Retinal pigment epithelial cell (primary cell): ENCODE measurements around the gene SLC4A4.

Experiments used
- DNase-seq: peaks from one replicate; pipeline ENCODE4 v3.0.0-alpha.2; 2010; ENCODE audit warnings: low read depth
- H3K4me3 ChIP-seq: 2 replicates; pipeline ENCODE4 v1.5.1; 2011; ENCODE audit warnings: mild to moderate bottlenecking, low read length, control low read depth, moderate library complexity
- TF ChIP-seq, protein P1 (sequence below): conservative IDR thresholded peaks from 2 replicates; pipeline ENCODE4 v1.5.1; 2011; ENCODE audit warnings: low read depth, low read length, control low read depth, inconsistent platforms

The SLC4A4 gene

DNA sequence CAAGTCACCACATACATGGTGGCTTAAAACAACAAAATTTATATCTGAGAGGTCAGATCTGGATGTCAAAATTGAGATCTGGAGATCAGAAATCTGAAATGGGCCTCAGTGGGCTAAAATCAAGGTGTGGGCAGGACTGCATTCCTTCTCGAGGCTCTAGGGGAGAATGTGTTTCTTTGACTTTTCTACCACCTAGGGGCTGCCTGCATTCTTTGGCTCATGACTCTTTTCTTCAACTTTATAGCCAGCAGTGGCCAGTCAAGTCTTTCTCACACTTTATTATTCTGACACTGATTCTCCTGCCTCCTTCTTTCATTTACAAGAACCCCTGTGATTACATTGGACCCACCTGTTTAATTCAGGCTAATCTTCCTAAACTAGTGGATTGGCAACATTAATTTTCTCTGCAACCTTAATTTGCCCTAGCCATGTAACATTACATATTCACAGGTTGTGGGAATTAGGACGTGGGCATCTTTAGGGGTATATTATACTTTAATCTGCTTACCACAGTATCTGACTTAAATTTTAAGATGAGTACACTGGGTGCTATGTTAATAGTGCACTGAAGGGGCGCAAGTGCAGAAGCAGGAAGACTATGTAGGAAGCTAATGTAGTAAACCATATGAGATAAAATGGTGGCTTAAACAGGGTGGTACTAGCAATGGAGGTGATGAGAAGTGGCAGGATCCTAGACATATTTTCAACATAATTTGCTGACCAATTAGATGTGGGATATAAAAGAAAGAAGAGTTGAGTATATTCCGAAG, 188.0 kb downstream of the SLC4A4 start:
- no peak overlapping the region for H3K4me3 ChIP-seq
- no peak for DNase-seq
- TF ChIP-seq, protein P1, sequence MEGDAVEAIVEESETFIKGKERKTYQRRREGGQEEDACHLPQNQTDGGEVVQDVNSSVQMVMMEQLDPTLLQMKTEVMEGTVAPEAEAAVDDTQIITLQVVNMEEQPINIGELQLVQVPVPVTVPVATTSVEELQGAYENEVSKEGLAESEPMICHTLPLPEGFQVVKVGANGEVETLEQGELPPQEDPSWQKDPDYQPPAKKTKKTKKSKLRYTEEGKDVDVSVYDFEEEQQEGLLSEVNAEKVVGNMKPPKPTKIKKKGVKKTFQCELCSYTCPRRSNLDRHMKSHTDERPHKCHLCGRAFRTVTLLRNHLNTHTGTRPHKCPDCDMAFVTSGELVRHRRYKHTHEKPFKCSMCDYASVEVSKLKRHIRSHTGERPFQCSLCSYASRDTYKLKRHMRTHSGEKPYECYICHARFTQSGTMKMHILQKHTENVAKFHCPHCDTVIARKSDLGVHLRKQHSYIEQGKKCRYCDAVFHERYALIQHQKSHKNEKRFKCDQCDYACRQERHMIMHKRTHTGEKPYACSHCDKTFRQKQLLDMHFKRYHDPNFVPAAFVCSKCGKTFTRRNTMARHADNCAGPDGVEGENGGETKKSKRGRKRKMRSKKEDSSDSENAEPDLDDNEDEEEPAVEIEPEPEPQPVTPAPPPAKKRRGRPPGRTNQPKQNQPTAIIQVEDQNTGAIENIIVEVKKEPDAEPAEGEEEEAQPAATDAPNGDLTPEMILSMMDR = peak; percentile 43

DNA sequence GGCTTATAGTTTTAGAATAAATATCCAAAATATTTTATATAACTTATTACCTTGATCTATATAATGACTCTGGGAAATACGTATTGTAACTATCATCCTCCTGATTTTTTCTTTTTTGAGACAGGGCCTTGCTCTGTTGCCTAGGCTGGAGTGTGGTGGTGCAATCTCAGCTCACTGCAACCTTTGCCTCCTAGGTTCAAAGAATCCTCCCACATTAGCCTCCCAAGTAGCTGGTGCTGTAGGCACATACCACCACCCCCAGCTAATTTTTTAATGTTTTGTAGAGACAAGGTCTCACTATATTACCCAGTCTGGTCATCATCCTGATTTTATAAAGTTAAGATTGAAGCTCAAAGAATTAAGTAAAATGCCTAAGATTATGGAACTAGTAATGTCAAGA, 193.6 kb downstream of the SLC4A4 start:
- DNase-seq = no peak
- H3K4me3 ChIP-seq = no peak overlapping the region
- TF ChIP-seq, protein P1 = no peak

DNA sequence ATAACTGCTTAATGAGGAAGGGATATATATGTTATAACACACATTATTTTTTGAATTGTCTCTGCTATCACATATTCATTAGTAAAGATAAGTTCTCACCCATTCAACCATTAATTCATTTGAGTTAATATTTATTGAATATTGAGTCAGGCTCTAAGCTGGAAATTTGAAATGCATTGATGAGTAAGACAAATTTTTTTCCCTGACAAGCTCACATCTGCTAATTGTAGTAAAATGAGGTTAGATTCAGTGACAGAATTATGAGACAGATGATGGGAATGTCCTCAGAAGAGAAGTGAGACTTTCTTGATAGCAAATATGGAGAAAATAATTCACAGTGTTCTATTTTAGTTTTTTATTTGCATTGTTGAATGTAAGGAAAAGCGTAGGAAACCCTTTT, 194.3 kb downstream of the SLC4A4 start:
- H3K4me3 ChIP-seq = no peak overlapping the region
- TF ChIP-seq, protein P1 = no peak
- DNase-seq = no peak

DNA sequence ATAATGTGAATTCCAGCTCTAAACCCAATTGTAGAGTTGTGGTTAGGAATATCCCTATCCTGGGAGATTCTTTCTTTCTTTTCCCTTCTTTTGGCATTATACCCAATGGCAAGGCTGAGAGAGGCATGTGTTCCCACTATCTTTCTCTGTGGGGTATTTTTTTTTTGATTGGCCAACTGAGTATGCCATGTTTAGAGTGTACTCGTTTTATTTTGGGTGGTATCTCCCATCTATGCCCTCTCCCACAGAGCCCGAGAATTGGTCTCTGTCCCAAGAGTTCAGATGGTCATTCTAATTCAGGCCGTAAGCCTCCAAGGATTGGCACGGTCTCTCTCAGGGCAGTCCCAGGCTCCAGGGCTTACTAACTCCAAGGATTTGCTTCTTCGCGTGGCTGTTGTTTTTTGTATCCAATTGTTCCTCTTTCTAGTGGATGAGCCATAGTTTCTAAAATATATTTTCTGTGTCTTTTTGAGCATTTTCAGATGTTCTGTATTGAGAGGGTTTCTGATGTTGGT, 198.8 kb downstream of the SLC4A4 start:
- DNase-seq = no peak
- no peak overlapping the region for H3K4me3 ChIP-seq
- TF ChIP-seq, protein P1 = no peak

DNA sequence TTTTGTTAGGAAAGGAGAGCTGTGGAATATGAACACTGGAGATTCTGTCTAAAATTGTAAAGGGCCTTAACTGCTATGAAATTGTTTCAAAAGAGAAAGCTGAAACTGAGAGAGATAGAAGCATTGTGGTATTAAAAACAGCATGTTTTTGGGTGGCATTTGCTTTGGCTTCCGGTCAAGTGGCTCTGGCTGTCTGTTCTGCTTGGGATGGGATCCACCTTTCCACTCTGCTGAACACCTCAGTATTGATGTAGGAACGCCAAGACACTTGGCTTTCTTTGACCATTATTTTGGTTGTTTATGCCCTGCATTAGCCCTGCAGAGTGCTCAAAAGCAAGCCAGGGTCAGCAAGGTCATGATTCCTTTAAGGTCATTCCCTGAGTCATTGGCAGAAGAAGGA, 199.7 kb downstream of the SLC4A4 start:
- no peak for DNase-seq
- H3K4me3 ChIP-seq = no peak overlapping the region
- TF ChIP-seq, protein P1 = no peak

DNA sequence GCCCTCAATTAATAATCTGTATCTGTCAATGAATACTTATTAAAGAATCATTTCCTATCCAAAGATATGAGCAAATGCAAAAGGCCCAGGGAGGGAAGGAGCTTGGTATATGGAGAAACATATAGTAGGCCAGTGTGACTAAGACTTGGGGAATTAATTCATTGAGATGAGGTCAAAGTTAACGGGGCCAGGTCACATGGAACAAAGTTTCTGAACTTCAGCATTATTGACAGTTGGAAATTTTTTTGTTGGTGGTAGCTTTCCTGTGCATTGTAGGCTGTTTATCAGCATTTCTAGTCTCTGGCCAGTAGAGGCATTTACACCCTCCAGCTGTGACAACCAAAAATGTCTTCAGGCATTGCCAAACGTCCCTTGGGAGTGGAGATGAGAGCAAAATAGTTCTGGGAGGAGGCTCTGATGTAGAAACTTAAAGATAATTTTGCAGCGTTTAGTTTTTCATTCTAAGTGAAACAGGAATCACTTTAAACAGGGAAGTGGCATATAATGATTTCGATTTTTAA, 202.0 kb downstream of the SLC4A4 start:
- TF ChIP-seq, protein P1 = peak; percentile 29
- no peak overlapping the region for H3K4me3 ChIP-seq
- DNase-seq = no peak

DNA sequence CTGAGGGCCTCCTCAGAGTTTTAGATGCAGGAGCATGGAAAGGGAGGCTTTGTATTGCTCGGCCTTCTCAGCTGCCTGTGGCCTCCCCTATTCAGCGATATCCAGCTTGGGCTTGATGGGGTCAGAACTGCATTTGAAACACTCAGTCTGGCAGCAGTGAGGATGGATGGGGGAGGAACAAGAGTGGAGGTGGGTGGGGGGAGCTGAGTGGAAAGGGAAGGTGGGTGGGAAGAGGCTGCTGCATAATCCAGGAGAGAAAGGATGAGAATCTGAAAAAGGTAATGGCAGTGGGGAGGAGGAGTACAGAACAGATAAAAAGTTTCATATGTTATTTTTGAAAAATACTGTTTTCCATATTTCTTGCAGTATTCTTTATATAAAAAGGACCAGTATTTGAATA, 202.7 kb downstream of the SLC4A4 start:
- no peak for DNase-seq
- H3K4me3 ChIP-seq = no peak overlapping the region
- TF ChIP-seq, protein P1 = no peak
